ENCODE data around the gene MDGA2.

- TF ChIP-seq CTCF (IDR thresholded peaks at IDR 0.05) (no peak), POLR2A (IDR thresholded peaks at IDR 0.05) (no peak), POLR2AphosphoS5 (IDR thresholded peaks at IDR 0.05) (no peak), EP300 (IDR thresholded peaks at IDR 0.05) (no peak)
Measured at GRCh38 chr14:47220096-47220495, 455.3 kb downstream of the MDGA2 start.

Data from stomach (tissue), 4 donors.